Measurements from ENCODE around the gene OLIG2. TPM values are rescaled to one million over a fixed set of nuclear protein-coding genes. Genes with fewer than 3 reads are reported as not detected.

Gene OLIG2
- total and polyA plus RNA-seq, 7 experiments from 2014 or later, result not detected

GRCh38 chr21:33029385-33029921 lies 3.7 kb downstream of the OLIG2 start:
- no peaks in the 10 kb centered on the region for H3K9me3 ChIP-seq (ENCODE audit: control insufficient read depth in 2 of 3, low read length in 3 of 3)
- Mint-ChIP-seq H3K4me1 (peaks cover 15 to 40% (median 33%) of the 10 kb centered on the region in 7 donors), H3K36me3 (peaks cover 0 to 3% (median 0%) of the 10 kb centered on the region in 5 donors), H3K9me3 (peaks cover 0 to 2% (median 0%) of the 10 kb centered on the region in 11 donors), H3K4me3 (peak overlapping the region in 9 of 10 donors; percentile 34 to 87 (median 75)), H3K27me3 (peaks cover 62 to 74% (median 72%) of the 10 kb centered on the region in 5 donors), H3K27ac (peak overlapping the region in 2 of 9 donors; percentile 9 to 55)
- peaks cover 20 to 42% of the 10 kb centered on the region in 2 donors for H3K27me3 ChIP-seq (ENCODE audit: control insufficient read depth in 2 of 2, insufficient read depth in 2 of 2, low read length in 2 of 2)
- ChIA-PET POLR2A (no interaction called here), CTCF (no interaction called here)
- peaks cover 6 to 38% of the 10 kb centered on the region in 2 donors for H3K4me1 ChIP-seq (ENCODE audit: control insufficient read depth in 2 of 2, insufficient read depth in 2 of 2, low read length in 2 of 2)
- no peaks in the 10 kb centered on the region for H3K36me3 ChIP-seq (ENCODE audit: control insufficient read depth in 2 of 3, insufficient read depth in 3 of 3, low read length in 3 of 3)
- no peak for DNase-seq
- no peak for ATAC-seq
- intact Hi-C loops (cut with micrococcal nuclease), result loop anchor here in 1 of 2 donors (10.0 kb wide), 1 partner anchor 95 kb away; no protein-coding TSS in a partner anchor
- peak overlapping the region; percentile 30 for H3K4me3 ChIP-seq (ENCODE audit: low read length)
- no peak overlapping the region for H3K27ac ChIP-seq (ENCODE audit: low read depth, low read length)

GRCh38 chr21:33029975-33030461 lies 4.3 kb downstream of the OLIG2 start:
- DNase-seq, result no peak
- peaks cover 0 to 3% (median 0%) of the 10 kb centered on the region in 5 donors for H3K36me3 Mint-ChIP-seq
- ChIA-PET POLR2A (no interaction called here), CTCF (no interaction called here)
- no peak overlapping the region for H3K27ac Mint-ChIP-seq
- H3K4me1 ChIP-seq (ENCODE audit: control insufficient read depth in 2 of 2, insufficient read depth in 2 of 2, low read length in 2 of 2), result peaks cover 5 to 32% of the 10 kb centered on the region in 2 donors
- H3K27me3 Mint-ChIP-seq, result peaks cover 67 to 73% (median 68%) of the 10 kb centered on the region in 5 donors
- peaks cover 20 to 36% of the 10 kb centered on the region in 2 donors for H3K27me3 ChIP-seq (ENCODE audit: control insufficient read depth in 2 of 2, insufficient read depth in 2 of 2, low read length in 2 of 2)
- H3K4me1 Mint-ChIP-seq, result peaks cover 15 to 37% (median 32%) of the 10 kb centered on the region in 7 donors
- no peak overlapping the region for H3K4me3 ChIP-seq (ENCODE audit: low read length)
- peak overlapping the region in 4 of 10 donors; percentile 37 to 83 (median 75) for H3K4me3 Mint-ChIP-seq
- H3K9me3 Mint-ChIP-seq, result peaks cover 0 to 2% (median 0%) of the 10 kb centered on the region in 11 donors
- no peaks in the 10 kb centered on the region for H3K36me3 ChIP-seq (ENCODE audit: control insufficient read depth in 2 of 3, insufficient read depth in 3 of 3, low read length in 3 of 3)
- no peak for ATAC-seq
- H3K9me3 ChIP-seq (ENCODE audit: control insufficient read depth in 2 of 3, low read length in 3 of 3), result no peaks in the 10 kb centered on the region
- H3K27ac ChIP-seq (ENCODE audit: low read depth, low read length), result no peak overlapping the region
- intact Hi-C loops (cut with micrococcal nuclease), result loop anchor here in 1 of 2 donors (10.0 kb wide), 1 partner anchor 95 kb away; no protein-coding TSS in a partner anchor

GRCh38 chr21:33030633-33031032 lies 4.9 kb downstream of the OLIG2 start:
- Mint-ChIP-seq H3K27ac (no peak overlapping the region), H3K9me3 (peaks cover 0 to 2% (median 0%) of the 10 kb centered on the region in 11 donors), H3K4me3 (no peak overlapping the region), H3K36me3 (peaks cover 0 to 3% (median 0%) of the 10 kb centered on the region in 5 donors), H3K4me1 (peaks cover 15 to 33% (median 32%) of the 10 kb centered on the region in 7 donors), H3K27me3 (peaks cover 64 to 72% (median 68%) of the 10 kb centered on the region in 5 donors)
- Histone ChIP-seq H3K27me3 (ENCODE audit: control insufficient read depth in 2 of 2, insufficient read depth in 2 of 2, low read length in 2 of 2) (peaks cover 20 to 35% of the 10 kb centered on the region in 2 donors), H3K4me1 (ENCODE audit: control insufficient read depth in 2 of 2, insufficient read depth in 2 of 2, low read length in 2 of 2) (peaks cover 5 to 29% of the 10 kb centered on the region in 2 donors), H3K36me3 (ENCODE audit: control insufficient read depth in 2 of 3, insufficient read depth in 3 of 3, low read length in 3 of 3) (no peaks in the 10 kb centered on the region), H3K27ac (ENCODE audit: low read depth, low read length) (no peak overlapping the region), H3K9me3 (ENCODE audit: control insufficient read depth in 2 of 3, low read length in 3 of 3) (no peaks in the 10 kb centered on the region), H3K4me3 (ENCODE audit: low read length) (no peak overlapping the region)
- intact Hi-C loops (cut with micrococcal nuclease), result no loop called here
- ATAC-seq (no peak), DNase-seq (no peak)
- ChIA-PET CTCF (no interaction called here), POLR2A (no interaction called here)

GRCh38 chr21:33031152-33031911 lies 5.6 kb downstream of the OLIG2 start:
- peaks cover 0 to 3% (median 0%) of the 10 kb centered on the region in 5 donors for H3K36me3 Mint-ChIP-seq
- intact Hi-C loops (cut with micrococcal nuclease), result no loop called here
- ATAC-seq (no peak), DNase-seq (no peak)
- ChIA-PET POLR2A (no interaction called here), CTCF (no interaction called here)
- H3K27ac Mint-ChIP-seq, result no peak overlapping the region
- Histone ChIP-seq H3K4me1 (ENCODE audit: control insufficient read depth in 2 of 2, insufficient read depth in 2 of 2, low read length in 2 of 2) (peaks cover 8 to 23% of the 10 kb centered on the region in 2 donors), H3K27ac (ENCODE audit: low read depth, low read length) (no peak overlapping the region), H3K4me3 (ENCODE audit: low read length) (no peak overlapping the region), H3K27me3 (ENCODE audit: control insufficient read depth in 2 of 2, insufficient read depth in 2 of 2, low read length in 2 of 2) (peaks cover 17 to 28% of the 10 kb centered on the region in 2 donors), H3K36me3 (ENCODE audit: control insufficient read depth in 2 of 3, insufficient read depth in 3 of 3, low read length in 3 of 3) (no peaks in the 10 kb centered on the region), H3K9me3 (ENCODE audit: control insufficient read depth in 2 of 3, low read length in 3 of 3) (no peaks in the 10 kb centered on the region)
- peaks cover 13 to 28% (median 26%) of the 10 kb centered on the region in 7 donors for H3K4me1 Mint-ChIP-seq
- no peak overlapping the region for H3K4me3 Mint-ChIP-seq
- peaks cover 58 to 66% (median 61%) of the 10 kb centered on the region in 5 donors for H3K27me3 Mint-ChIP-seq
- peaks cover 0 to 1% (median 0%) of the 10 kb centered on the region in 11 donors for H3K9me3 Mint-ChIP-seq

- Histone ChIP-seq H3K36me3 (ENCODE audit: control insufficient read depth in 2 of 3, insufficient read depth in 3 of 3, low read length in 3 of 3) (no peaks in the 10 kb centered on the region), H3K27me3 (ENCODE audit: control insufficient read depth in 2 of 2, insufficient read depth in 2 of 2, low read length in 2 of 2) (peaks cover 16 to 21% of the 10 kb centered on the region in 2 donors), H3K4me3 (ENCODE audit: low read length) (no peak overlapping the region), H3K9me3 (ENCODE audit: control insufficient read depth in 2 of 3, low read length in 3 of 3) (no peaks in the 10 kb centered on the region), H3K27ac (ENCODE audit: low read depth, low read length) (no peak overlapping the region), H3K4me1 (ENCODE audit: control insufficient read depth in 2 of 2, insufficient read depth in 2 of 2, low read length in 2 of 2) (peaks cover 10 to 17% of the 10 kb centered on the region in 2 donors)
- Mint-ChIP-seq H3K36me3 (peaks cover 0 to 3% (median 0%) of the 10 kb centered on the region in 5 donors), H3K4me1 (peaks cover 21 to 31% (median 27%) of the 10 kb centered on the region in 7 donors), H3K9me3 (peaks cover 0 to 1% (median 0%) of the 10 kb centered on the region in 11 donors), H3K27me3 (peaks cover 52 to 68% (median 64%) of the 10 kb centered on the region in 5 donors), H3K27ac (no peak overlapping the region), H3K4me3 (no peak overlapping the region)
- intact Hi-C loops (cut with micrococcal nuclease), result no loop called here
- ATAC-seq (no peak), DNase-seq (no peak)
- CTCF ChIA-PET, result interaction anchor here (0.5 kb wide), 1 partner anchor 572 kb away, joined by 3 read pairs; no protein-coding TSS in a partner anchor
- POLR2A ChIA-PET, result no interaction called here
These were observed 6.8 kb downstream of the OLIG2 start for GRCh38 chr21:33032434-33033047.

GRCh38 chr21:33033094-33033951 lies 7.6 kb downstream of the OLIG2 start:
- no peaks in the 10 kb centered on the region for H3K9me3 Mint-ChIP-seq

More at GRCh38 chr21:33033094-33033951, 7.6 kb downstream of the OLIG2 start:
- H3K27me3 ChIP-seq (ENCODE audit: control insufficient read depth in 2 of 2, insufficient read depth in 2 of 2, low read length in 2 of 2), result peaks cover 16 to 17% of the 10 kb centered on the region in 2 donors
- intact Hi-C loops (cut with micrococcal nuclease), result no loop called here
- POLR2A ChIA-PET, result no interaction called here
- Mint-ChIP-seq H3K4me1 (peaks cover 19 to 28% (median 24%) of the 10 kb centered on the region in 7 donors), H3K36me3 (peaks cover 0 to 3% (median 0%) of the 10 kb centered on the region in 5 donors), H3K4me3 (no peak overlapping the region), H3K27me3 (peaks cover 49 to 65% (median 60%) of the 10 kb centered on the region in 5 donors), H3K27ac (no peak overlapping the region)
- CTCF ChIA-PET, result interaction anchor here (0.5 kb wide), 1 partner anchor 571 kb away, joined by 3 read pairs; no protein-coding TSS in a partner anchor
- H3K36me3 ChIP-seq (ENCODE audit: control insufficient read depth in 2 of 3, insufficient read depth in 3 of 3, low read length in 3 of 3), result no peaks in the 10 kb centered on the region
- ATAC-seq, result no peak
- no peak for DNase-seq
- no peak overlapping the region for H3K27ac ChIP-seq (ENCODE audit: low read depth, low read length)
- H3K9me3 ChIP-seq (ENCODE audit: control insufficient read depth in 2 of 3, low read length in 3 of 3), result no peaks in the 10 kb centered on the region
- H3K4me1 ChIP-seq (ENCODE audit: control insufficient read depth in 2 of 2, insufficient read depth in 2 of 2, low read length in 2 of 2), result peaks cover 10 to 14% of the 10 kb centered on the region in 2 donors
- no peak overlapping the region for H3K4me3 ChIP-seq (ENCODE audit: low read length)

Data from naive thymus-derived CD4-positive, alpha-beta T cell (primary cell).